IPS-11a (cell line): ENCODE measurements around the gene PDZD8.

Source experiments
- H3K4me3 ChIP-seq: one replicate; pipeline ENCODE4 v1.5.1; 2013; ENCODE audit warnings: low read depth, low read length, control low read depth

The PDZD8 gene

GRCh38 chr10:117261501-117261900 is 113.7 kb downstream of the PDZD8 start:
- no peak overlapping the region for H3K4me3 ChIP-seq

GRCh38 chr10:117260084-117260483 is 115.2 kb downstream of the PDZD8 start:
- H3K4me3 ChIP-seq: no peak overlapping the region

- no peak overlapping the region for H3K4me3 ChIP-seq
These were observed 116.0 kb downstream of the PDZD8 start for GRCh38 chr10:117259279-117259678.

- H3K4me3 ChIP-seq: no peak overlapping the region
These were observed 117.5 kb downstream of the PDZD8 start for GRCh38 chr10:117257721-117258120.

- no peak overlapping the region for H3K4me3 ChIP-seq
These were observed 118.3 kb downstream of the PDZD8 start for GRCh38 chr10:117256910-117257309.

- H3K4me3 ChIP-seq: no peak overlapping the region
These were observed 119.3 kb downstream of the PDZD8 start for GRCh38 chr10:117255835-117256460.

- H3K4me3 ChIP-seq: no peak overlapping the region
These were observed 120.2 kb downstream of the PDZD8 start for GRCh38 chr10:117254774-117255735.

- no peak overlapping the region for H3K4me3 ChIP-seq
These were observed 120.9 kb downstream of the PDZD8 start for GRCh38 chr10:117254338-117254737.

- H3K4me3 ChIP-seq: no peak overlapping the region
These were observed 121.3 kb downstream of the PDZD8 start for GRCh38 chr10:117253908-117254307.

GRCh38 chr10:117250411-117250810 is 124.8 kb downstream of the PDZD8 start:
- H3K4me3 ChIP-seq: no peak overlapping the region

GRCh38 chr10:117249493-117250093 is 125.6 kb downstream of the PDZD8 start:
- H3K4me3 ChIP-seq: no peak overlapping the region

GRCh38 chr10:117248750-117249465 is 126.3 kb downstream of the PDZD8 start:
- H3K4me3 ChIP-seq: no peak overlapping the region

GRCh38 chr10:117246997-117247671 is 128.1 kb downstream of the PDZD8 start:
- no peak overlapping the region for H3K4me3 ChIP-seq

GRCh38 chr10:117242463-117242832 is 132.8 kb downstream of the PDZD8 start:
- H3K4me3 ChIP-seq: no peak overlapping the region

- peak overlapping the region; percentile 51 for H3K4me3 ChIP-seq
These were observed 133.4 kb downstream of the PDZD8 start for GRCh38 chr10:117241541-117242462.

- peak within 1 kb of the TSS; percentile 53 for H3K4me3 ChIP-seq
These were observed 134.4 kb downstream of the PDZD8 start, which contains the start of gene SLC18A2 for GRCh38 chr10:117240621-117241529. TSS of gene SLC18A2 (plus strand) at chr10:117241114. CDS start at chr10:117241694, 580 bp downstream.

GRCh38 chr10:117239721-117240620 is 135.3 kb downstream of the PDZD8 start:
- H3K4me3 ChIP-seq: peak overlapping the region; percentile 53
